ENCODE measurements around the gene HOXA10. TPM values are rescaled to one million over a fixed set of nuclear protein-coding genes. Genes with fewer than 3 reads are reported as not detected.

The HOXA10 gene
- polyA plus RNA-seq, 3 donors from 2014 or later: 4.2 to 17.3 (median 6.2) TPM

GRCh38 chr7:27169658-27170425 lies 4.3 kb downstream of the HOXA10 start:
- Mint-ChIP-seq H3K27me3 (ENCODE audit: low read depth in 3 of 3) (peaks cover 53 to 74% (median 56%) of the 10 kb centered on the region in 3 donors), H3K4me1 (peaks cover 40 to 55% of the 10 kb centered on the region in 2 donors), H3K9me3 (no peaks in the 10 kb centered on the region), H3K27ac (peak overlapping the region in 3 of 6 donors; percentile 57 to 76 (median 72)), H3K4me3 (peak overlapping the region; percentile 9 to 74 (median 70)), H3K36me3 (peaks cover 3 to 5% (median 4%) of the 10 kb centered on the region in 3 donors)
- no peak for DNase-seq

GRCh38 chr7:27168265-27168947 lies 5.7 kb downstream of the HOXA10 start:
- peaks cover 63 to 85% (median 66%) of the 10 kb centered on the region in 3 donors for H3K27me3 Mint-ChIP-seq (ENCODE audit: low read depth in 3 of 3)

GRCh38 chr7:27167916-27168264 lies 6.2 kb downstream of the HOXA10 start:
- H3K4me1 Mint-ChIP-seq: peaks cover 46 to 72% of the 10 kb centered on the region in 2 donors
- H3K27ac Mint-ChIP-seq: peak overlapping the region in 5 of 6 donors; percentile 32 to 90 (median 84)
- H3K4me3 Mint-ChIP-seq: peak overlapping the region; percentile 21 to 80 (median 51)
- H3K27me3 Mint-ChIP-seq (ENCODE audit: low read depth in 3 of 3): peaks cover 63 to 85% (median 69%) of the 10 kb centered on the region in 3 donors
- H3K36me3 Mint-ChIP-seq: peaks cover 3 to 5% (median 4%) of the 10 kb centered on the region in 3 donors
- H3K9me3 Mint-ChIP-seq: peaks cover 0 to 2% (median 0%) of the 10 kb centered on the region in 6 donors
- DNase-seq: no peak

More at GRCh38 chr7:27168265-27168947, 5.7 kb downstream of the HOXA10 start:
- peaks cover 46 to 70% of the 10 kb centered on the region in 2 donors for H3K4me1 Mint-ChIP-seq
- H3K36me3 Mint-ChIP-seq: peaks cover 3 to 5% (median 4%) of the 10 kb centered on the region in 3 donors
- peak overlapping the region; percentile 49 to 80 (median 68) for H3K4me3 Mint-ChIP-seq
- peak overlapping the region; percentile 29 to 90 (median 81) for H3K27ac Mint-ChIP-seq
- DNase-seq: peak in 1 of 3 donors; percentile 55
- peaks cover 0 to 2% (median 0%) of the 10 kb centered on the region in 6 donors for H3K9me3 Mint-ChIP-seq

GRCh38 chr7:27166531-27167505 lies 7.3 kb downstream of the HOXA10 start:
- DNase-seq: no peak
- Mint-ChIP-seq H3K9me3 (peaks cover 0 to 2% (median 0%) of the 10 kb centered on the region in 6 donors), H3K27me3 (ENCODE audit: low read depth in 3 of 3) (peaks cover 59 to 82% (median 67%) of the 10 kb centered on the region in 3 donors), H3K4me3 (peak overlapping the region; percentile 44 to 89 (median 69)), H3K27ac (peak overlapping the region in 2 of 6 donors; percentile 29 to 40), H3K36me3 (peaks cover 3 to 5% (median 4%) of the 10 kb centered on the region in 3 donors), H3K4me1 (peaks cover 39 to 67% of the 10 kb centered on the region in 2 donors)

- H3K36me3 Mint-ChIP-seq: peaks cover 0 to 5% (median 3%) of the 10 kb centered on the region in 3 donors
- H3K27me3 Mint-ChIP-seq (ENCODE audit: low read depth in 3 of 3): peaks cover 54 to 77% (median 64%) of the 10 kb centered on the region in 3 donors
- H3K4me3 Mint-ChIP-seq: peak overlapping the region; percentile 74 to 95 (median 89)
- DNase-seq: no peak
- H3K27ac Mint-ChIP-seq: peak overlapping the region in 4 of 6 donors; percentile 44 to 75 (median 60)
- peaks cover 0 to 2% (median 0%) of the 10 kb centered on the region in 6 donors for H3K9me3 Mint-ChIP-seq
- H3K4me1 Mint-ChIP-seq: peaks cover 35 to 62% of the 10 kb centered on the region in 2 donors
Observed at GRCh38 chr7:27165996-27166530, 8.1 kb downstream of the HOXA10 start.

- Mint-ChIP-seq H3K9me3 (peaks cover 0 to 2% (median 0%) of the 10 kb centered on the region in 6 donors), H3K4me1 (peaks cover 35 to 58% of the 10 kb centered on the region in 2 donors), H3K36me3 (peaks cover 0 to 5% (median 2%) of the 10 kb centered on the region in 3 donors), H3K27me3 (ENCODE audit: low read depth in 3 of 3) (peaks cover 51 to 74% (median 61%) of the 10 kb centered on the region in 3 donors), H3K27ac (peak within 1 kb of the TSS in 5 of 6 donors; percentile 44 to 75 (median 51)), H3K4me3 (peak within 1 kb of the TSS; percentile 80 to 95 (median 89))
- DNase-seq: peak; percentile 54 to 66 (median 59)
Observed at GRCh38 chr7:27165089-27165995, 8.8 kb downstream of the HOXA10 start, which contains the start of gene HOXA9. TSS of gene HOXA9 (minus strand) at chr7:27165537. CDS start at chr7:27165457, 80 bp downstream.

- H3K4me1 Mint-ChIP-seq: peaks cover 37 to 62% of the 10 kb centered on the region in 2 donors
- DNase-seq: no peak
- peak overlapping the region; percentile 71 to 95 (median 80) for H3K4me3 Mint-ChIP-seq
Observed at GRCh38 chr7:27164367-27165088, 9.6 kb downstream of the HOXA10 start.

GRCh38 chr7:27164045-27164366 lies 10.1 kb downstream of the HOXA10 start:
- Mint-ChIP-seq H3K27ac (peak overlapping the region in 2 of 6 donors; percentile 27 to 35), H3K4me3 (peak overlapping the region; percentile 52 to 95 (median 80)), H3K27me3 (ENCODE audit: low read depth in 3 of 3) (peaks cover 50 to 76% (median 64%) of the 10 kb centered on the region in 3 donors), H3K9me3 (peaks cover 0 to 2% (median 0%) of the 10 kb centered on the region in 6 donors), H3K4me1 (peaks cover 36 to 63% of the 10 kb centered on the region in 2 donors), H3K36me3 (peaks cover 0 to 5% (median 0%) of the 10 kb centered on the region in 3 donors)
- DNase-seq: no peak

More at GRCh38 chr7:27164367-27165088, 9.6 kb downstream of the HOXA10 start:
- H3K27me3 Mint-ChIP-seq (ENCODE audit: low read depth in 3 of 3): peaks cover 50 to 75% (median 64%) of the 10 kb centered on the region in 3 donors
- H3K36me3 Mint-ChIP-seq: peaks cover 0 to 5% (median 0%) of the 10 kb centered on the region in 3 donors
- H3K9me3 Mint-ChIP-seq: peaks cover 0 to 2% (median 0%) of the 10 kb centered on the region in 6 donors
- peak overlapping the region in 2 of 6 donors; percentile 27 to 35 for H3K27ac Mint-ChIP-seq

- Mint-ChIP-seq H3K9me3 (peaks cover 0 to 2% (median 0%) of the 10 kb centered on the region in 6 donors), H3K4me1 (peaks cover 33 to 63% of the 10 kb centered on the region in 2 donors), H3K27ac (peak overlapping the region in 2 of 6 donors; percentile 35 to 42), H3K4me3 (peak overlapping the region; percentile 49 to 95 (median 80)), H3K36me3 (peaks cover 0 to under 1% (median 0%) of the 10 kb centered on the region in 3 donors), H3K27me3 (ENCODE audit: low read depth in 3 of 3) (peaks cover 49 to 76% (median 61%) of the 10 kb centered on the region in 3 donors)
- no peak for DNase-seq
Observed at GRCh38 chr7:27163288-27164044, 10.7 kb downstream of the HOXA10 start.

- Mint-ChIP-seq H3K36me3 (no peaks in the 10 kb centered on the region), H3K9me3 (peaks cover 0 to 3% (median 0%) of the 10 kb centered on the region in 6 donors), H3K27me3 (ENCODE audit: low read depth in 3 of 3) (peaks cover 49 to 76% (median 60%) of the 10 kb centered on the region in 3 donors), H3K4me3 (no peak overlapping the region), H3K27ac (no peak overlapping the region), H3K4me1 (peaks cover 29 to 58% of the 10 kb centered on the region in 2 donors)
- DNase-seq: no peak
Observed at GRCh38 chr7:27162561-27163287, 11.4 kb downstream of the HOXA10 start.

Data from immature natural killer cell (primary cell).